H1 (cell line): ENCODE results near the gene RUFY2. TPM values are rescaled to one million over a fixed set of nuclear protein-coding genes. Genes with fewer than 3 reads are reported as not detected.

Experiments
- CTCF ChIA-PET: fragments of 300-600 bp; sonication (Branson Sonifier 250); formaldehyde crosslinking; loops from one replicate; lab custom pipeline; 2021; ENCODE audit not compliant: partially characterized antibody; lab: Charles Lee
- POLR2A ChIA-PET: fragments of 300-600 bp; sonication (Branson Sonifier 250); formaldehyde crosslinking; loops from one replicate; lab custom pipeline; 2021; ENCODE audit warnings: inconsistent platforms; ENCODE audit not compliant: partially characterized antibody; lab: Charles Lee
- DNase-seq, 2 experiments: peaks; one replicate each; pipeline versions ENCODE4 v3.0.0 to v3.0.0-alpha.2; 2010 to 2022; ENCODE audit warnings: low spot score in 2 of 2, low read depth in 1 of 2, mixed read lengths in 1 of 2
- FAIRE-seq: peaks from 2 replicates; lab custom pipeline; 2011; peaks lifted over from hg19 to GRCh38; lab: Jason Lieb, UNC
- H2AFZ ChIP-seq: 2 replicates; pipeline ENCODE4 v1.8.1; 2012; ENCODE audit warnings: low read length, inconsistent platforms
- H2AK5ac ChIP-seq: 2 replicates; pipeline ENCODE4 v1.6.1; 2013; ENCODE audit warnings: low read depth, low read length
- H2BK120ac ChIP-seq: replicated peaks from 2 replicates; pipeline ENCODE3; 2013; ENCODE audit warnings: low read depth, low read length, inconsistent platforms
- H2BK12ac ChIP-seq: 2 replicates; pipeline ENCODE4 v1.6.1; 2013; ENCODE audit warnings: low read depth, low read length
- H2BK15ac ChIP-seq: 2 replicates; pipeline ENCODE4 v1.6.1; 2013; ENCODE audit warnings: low read length
- H2BK20ac ChIP-seq: 2 replicates; pipeline ENCODE4 v1.6.1; 2013; ENCODE audit warnings: low read length
- H2BK5ac ChIP-seq: 2 replicates; pipeline ENCODE4 v1.6.1; 2013; ENCODE audit warnings: low read depth, low read length
- H3K14ac ChIP-seq: 2 replicates; pipeline ENCODE4 v1.6.1; 2013; ENCODE audit warnings: inconsistent platforms; ENCODE audit not compliant: insufficient read length
- H3K18ac ChIP-seq: 2 replicates; pipeline ENCODE4 v1.6.1; 2013; ENCODE audit warnings: low read length; ENCODE audit errors: extremely low read depth
- H3K23ac ChIP-seq: 2 replicates; pipeline ENCODE4 v1.6.1; 2013; ENCODE audit warnings: inconsistent platforms; ENCODE audit not compliant: insufficient read length
- H3K23me2 ChIP-seq: 2 replicates; pipeline ENCODE4 v1.6.1; 2013; ENCODE audit warnings: low read depth, low read length
- H3K27ac ChIP-seq: 2 replicates; pipeline ENCODE4 v1.6.1; 2011; ENCODE audit warnings: low read depth, low read length, inconsistent platforms
- H3K27me3 ChIP-seq, 4 experiments: replicated peaks in 1 of 4; 1 replicate in 1 of 4; 2 replicates in 3 of 4; pipeline versions ENCODE4 v1.6.1 to v1.8.1; 2011 to 2013; ENCODE audit warnings: low read length in 3 of 4, mild to moderate bottlenecking in 3 of 4, inconsistent platforms in 2 of 4, mixed read lengths in 2 of 4, moderate library complexity in 1 of 4; ENCODE audit not compliant: control insufficient read depth in 3 of 4, insufficient read depth in 3 of 4; ENCODE audit errors: extremely low read depth in 1 of 4
- H3K36me3 ChIP-seq, 4 experiments: 2 replicates each; pipeline versions ENCODE4 v1.6.1 to v1.8.1; 2011 to 2013; ENCODE audit warnings: mild to moderate bottlenecking in 4 of 4, low read length in 3 of 4, moderate library complexity in 2 of 4, control low read depth in 1 of 4, inconsistent platforms in 1 of 4; ENCODE audit not compliant: insufficient read depth in 4 of 4, control insufficient read depth in 2 of 4
- H3K4ac ChIP-seq: replicated peaks from 2 replicates; pipeline ENCODE3; 2013; ENCODE audit warnings: low read length, low read depth, mixed read lengths, inconsistent platforms; ENCODE audit not compliant: insufficient read length
- H3K4me1 ChIP-seq, 4 experiments: replicated peaks in 1 of 4; 1 replicate in 1 of 4; 2 replicates in 3 of 4; pipeline versions ENCODE4 v1.6.1 to v1.8.1; 2011 to 2013; ENCODE audit warnings: low read length in 3 of 4, inconsistent platforms in 2 of 4, mixed read lengths in 1 of 4; ENCODE audit not compliant: insufficient read depth in 4 of 4, control insufficient read depth in 3 of 4
- H3K4me2 ChIP-seq, 2 experiments: 2 replicates each; pipeline versions ENCODE4 v1.6.1 to v1.8.1; 2011 to 2013; ENCODE audit warnings: low read depth in 2 of 2, low read length in 2 of 2, control low read depth in 1 of 2, inconsistent platforms in 1 of 2, mild to moderate bottlenecking in 1 of 2; ENCODE audit not compliant: insufficient read depth in 1 of 2
- H3K4me3 ChIP-seq, 4 experiments: fragments of 200-600, 300-600 bp in 1 of 4; sonication (generic), shearing (Covaris generic), sonication (Bioruptor Twin) in 1 of 4; 2 replicates each; pipeline versions ENCODE4 v1.5.1 to v1.8.1; 2011 to 2016; ENCODE audit warnings: low read length in 4 of 4, low read depth in 3 of 4, control low read depth in 2 of 4, inconsistent platforms in 2 of 4, mild to moderate bottlenecking in 2 of 4, mixed read lengths in 1 of 4, moderate library complexity in 1 of 4; ENCODE audit not compliant: insufficient read depth in 2 of 4; ENCODE audit errors: extremely low read depth in 1 of 4
- H3K56ac ChIP-seq: replicated peaks from 2 replicates; pipeline ENCODE3; 2013; ENCODE audit warnings: low read depth, mild to moderate bottlenecking, mixed read lengths, low read length, inconsistent platforms; ENCODE audit not compliant: insufficient read length
- H3K79me1 ChIP-seq: 2 replicates; pipeline ENCODE4 v1.6.1; 2013; ENCODE audit warnings: low read depth, low read length, control low read depth
- H3K79me2 ChIP-seq, 2 experiments: 2 replicates each; pipeline versions ENCODE4 v1.6.1 to v1.8.1; 2012 to 2013; ENCODE audit warnings: low read length in 2 of 2, mild to moderate bottlenecking in 2 of 2, inconsistent platforms in 1 of 2; ENCODE audit not compliant: insufficient read depth in 2 of 2, control insufficient read depth in 1 of 2
- H3K9ac ChIP-seq, 4 experiments: replicated peaks in 1 of 4; 1 replicate in 1 of 4; 2 replicates in 3 of 4; pipeline versions ENCODE4 v1.6.1 to v1.8.1; 2011 to 2013; ENCODE audit warnings: low read depth in 3 of 4, low read length in 3 of 4, control low read depth in 2 of 4, mild to moderate bottlenecking in 2 of 4, moderate library complexity in 2 of 4, inconsistent platforms in 1 of 4; ENCODE audit errors: extremely low read depth in 1 of 4
- H3K9me3 ChIP-seq, 2 experiments: 2 replicates each; pipeline versions ENCODE4 v1.6.1 to v1.8.1; 2012 to 2013; ENCODE audit warnings: mild to moderate bottlenecking in 2 of 2, moderate library complexity in 2 of 2, control low read depth in 1 of 2, inconsistent platforms in 1 of 2, low read depth in 1 of 2, low read length in 1 of 2, mixed read lengths in 1 of 2; ENCODE audit not compliant: insufficient read depth in 2 of 2
- H4K20me1 ChIP-seq, 2 experiments: replicated peaks in 1 of 2; 2 replicates each; pipeline versions ENCODE3 to v1.8.1; 2011 to 2013; ENCODE audit warnings: inconsistent platforms in 2 of 2, low read length in 2 of 2, mild to moderate bottlenecking in 1 of 2; ENCODE audit not compliant: insufficient read depth in 2 of 2, control insufficient read depth in 1 of 2
- H4K5ac ChIP-seq: 2 replicates; pipeline ENCODE4 v1.6.1; 2013; ENCODE audit warnings: low read length, low read depth, mixed read lengths, inconsistent platforms; ENCODE audit not compliant: insufficient read length
- H4K8ac ChIP-seq: 2 replicates; pipeline ENCODE4 v1.8.0; 2013; ENCODE audit warnings: mild to moderate bottlenecking, moderate library complexity, low read length, inconsistent platforms; ENCODE audit not compliant: insufficient read depth; ENCODE audit errors: extremely low read depth
- H4K91ac ChIP-seq: replicated peaks from 2 replicates; pipeline ENCODE3; 2013; ENCODE audit warnings: low read length, mixed read lengths, inconsistent platforms; ENCODE audit not compliant: insufficient read length
- ASH2L ChIP-seq: fragments of 200-600, 300-600 bp; sonication (generic); IDR thresholded peaks from one replicate; pipeline ENCODE4 v1.7.1; 2017; ENCODE audit warnings: low read length
- ATF2 ChIP-seq: IDR thresholded peaks from 2 replicates; pipeline ENCODE4 v1.6.1; 2012; ENCODE audit warnings: low read length, inconsistent platforms
- CBX8 ChIP-seq: fragments of 300-800, 300-1000 bp; sonication (generic); IDR thresholded peaks from 2 replicates; pipeline ENCODE4 v1.7.1; 2016; ENCODE audit warnings: low read depth, low read length, borderline replicate concordance
- CHD2 ChIP-seq: IDR thresholded peaks from 2 replicates; pipeline ENCODE4 v1.6.1; 2012; ENCODE audit warnings: low read length, improper control_type of control experiment
- JUN ChIP-seq: IDR thresholded peaks from 2 replicates; pipeline ENCODE4 v1.6.1; 2011; ENCODE audit warnings: low read depth, mild to moderate bottlenecking, improper control_type of control experiment, low read length
- MAFK ChIP-seq: IDR thresholded peaks from 2 replicates; pipeline ENCODE4 v1.6.1; 2012; ENCODE audit warnings: low read depth, mild to moderate bottlenecking, improper control_type of control experiment, low read length
- SAP30 ChIP-seq: fragments of 300-600 bp; sonication (generic); IDR thresholded peaks from 2 replicates; pipeline ENCODE4 v1.7.1; 2012; ENCODE audit warnings: low read length, moderate library complexity, mild to moderate bottlenecking, inconsistent platforms; ENCODE audit not compliant: insufficient read depth, insufficient replicate concordance
- ZNF274 ChIP-seq: IDR thresholded peaks from 2 replicates; pipeline ENCODE4 v1.7.0; 2012; ENCODE audit warnings: low read length, borderline replicate concordance; ENCODE audit errors: extremely low read depth
- WGBS, 2 experiments: shearing (Covaris generic) in 1 of 2; methylation state at CpG; one replicate each; pipeline versions ENCODE4 v1.1.6 to v1.1.7; 2013 to 2015; ENCODE audit warnings: low lambda C conversion rate in 2 of 2, mixed read lengths in 2 of 2, inconsistent platforms in 1 of 2, low coverage in 1 of 2, missing lambda C conversion rate in 1 of 2; ENCODE audit not compliant: insufficient replicate concordance in 2 of 2, insufficient coverage in 1 of 2, insufficient read length in 1 of 2; ENCODE audit errors: extremely low coverage in 1 of 2, missing lambda C conversion rate in 1 of 2; 5-methylcytosine and 5-hydroxymethylcytosine counted together
- polyA plus RNA-seq, 7 experiments: library from polyadenylated mRNA; depleted of rRNA in 3 of 7; stranded (reverse) in 5 of 7; unstranded in 2 of 7; fragments of >200 nt in 5 of 7; fragments of 200-250 nt in 2 of 7; gene quantifications; 1 replicate in 5 of 7; 2 replicates in 1 of 7; 4 replicates in 1 of 7; pipeline versions ENCODE4 v1.2.1 to v1.2.3, GENCODE V29; 2011 to 2013; ENCODE audit warnings: missing spikeins in 2 of 7, mixed read lengths in 2 of 7
- total RNA-seq: library from RNA; stranded (reverse); fragmentation: NEBNext Ultra II Directional; extraction: Animal tissue kit (Norgen Biotek cat#: 25700); gene quantifications from 2 replicates; pipeline ENCODE4 v1.2.1, GENCODE V29; 2021
- TF ChIP-seq, protein P1 (sequence below), 3 experiments: IDR thresholded peaks; 1 replicate in 2 of 3; 2 replicates in 1 of 3; pipeline versions ENCODE4 v1.5.1 to v1.6.1; 2011; ENCODE audit warnings: low read length in 3 of 3, mild to moderate bottlenecking in 3 of 3, inconsistent platforms in 2 of 3, low read depth in 1 of 3, moderate library complexity in 1 of 3; ENCODE audit not compliant: insufficient read depth in 1 of 3; ENCODE audit errors: control extremely low read depth in 1 of 3

The RUFY2 gene
- total and polyA plus RNA-seq, 2 of the 8 experiments (the other 6 are each of a cell fraction or from before 2014, with no cell fraction given): 3.4 to 12.0 TPM

DNA sequence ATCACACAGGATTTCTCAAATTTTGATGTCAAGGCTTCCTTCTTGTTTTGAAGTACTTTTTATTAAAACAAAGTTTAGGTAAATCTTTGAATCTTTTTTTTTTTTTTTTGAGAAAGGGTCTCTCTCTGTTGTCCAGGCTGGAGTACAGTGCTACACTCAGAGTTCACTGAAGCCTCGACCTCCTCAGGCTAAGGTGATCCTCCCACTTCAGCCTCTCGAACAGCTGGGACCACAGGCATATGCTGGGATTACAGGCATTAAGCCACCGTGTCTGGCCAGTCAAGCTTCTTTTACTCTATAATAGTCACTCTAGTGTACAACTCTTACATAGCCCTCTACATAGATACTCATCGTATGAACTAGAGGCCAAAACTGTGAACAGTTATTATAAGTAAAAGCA is 3.4 kb downstream of the RUFY2 start:
- no peak overlapping the region for H3K27ac ChIP-seq
- H4K8ac ChIP-seq: no peak overlapping the region
- H3K4me3 ChIP-seq: no peak overlapping the region
- H3K79me2 ChIP-seq: peaks cover 0 to 29% of the 10 kb centered on the region in 2 experiments; a peak in 2 of 4 replicates
- H2BK5ac ChIP-seq: no peak overlapping the region
- H3K56ac ChIP-seq: no peak overlapping the region
- no peak overlapping the region for H2BK120ac ChIP-seq
- no peak overlapping the region for H3K18ac ChIP-seq
- H3K79me1 ChIP-seq: no peaks in the 10 kb centered on the region; the same call in 1 of the 2 replicates
- no peak overlapping the region for H2BK15ac ChIP-seq
- H3K9me3 ChIP-seq: no peaks in the 10 kb centered on the region
- H3K9ac ChIP-seq: no peak overlapping the region
- no peak overlapping the region for H2BK12ac ChIP-seq
- H4K20me1 ChIP-seq: no peaks in the 10 kb centered on the region
- DNase-seq (no peak), FAIRE-seq (no peak)
- no peak overlapping the region for H2AFZ ChIP-seq
- H3K4me1 ChIP-seq: peaks cover 0 to 4% (median 0%) of the 10 kb centered on the region in 4 experiments; a peak in 2 of 7 replicates
- H3K4me2 ChIP-seq: no peak overlapping the region
- H4K91ac ChIP-seq: no peak overlapping the region
- WGBS, 2 experiments: 92% methylated on average over 4 of the region's 4 CpGs; no CpG with 5 or more reads in 1 of the 2 experiments
- H3K36me3 ChIP-seq: peaks cover 0 to 4% (median 0%) of the 10 kb centered on the region in 4 experiments; a peak in 1 of 8 replicates
- ChIA-PET POLR2A (interaction anchor here (0.5 kb wide), 1 partner anchor 22 kb away, joined by 3 read pairs; no protein-coding TSS in a partner anchor), CTCF (interaction anchor here (0.6 kb wide), 1 partner anchor 167 kb away, joined by 4 read pairs; no protein-coding TSS in a partner anchor)
- no peak overlapping the region for H4K5ac ChIP-seq
- no peak overlapping the region for H3K14ac ChIP-seq
- H3K23ac ChIP-seq: no peak overlapping the region
- H3K4ac ChIP-seq: no peak overlapping the region
- H2BK20ac ChIP-seq: no peak overlapping the region
- H3K27me3 ChIP-seq: no peaks in the 10 kb centered on the region
- H2AK5ac ChIP-seq: no peak overlapping the region
- peaks cover 6% of the 10 kb centered on the region; the same call in 1 of the 2 replicates for H3K23me2 ChIP-seq
- TF ChIP-seq ZNF274 (no peak), MAFK (no peak), JUN (no peak), SAP30 (no peak), ATF2 (no peak), ASH2L (no peak), CBX8 (no peak), CHD2 (no peak)
- TF ChIP-seq, protein P1, sequence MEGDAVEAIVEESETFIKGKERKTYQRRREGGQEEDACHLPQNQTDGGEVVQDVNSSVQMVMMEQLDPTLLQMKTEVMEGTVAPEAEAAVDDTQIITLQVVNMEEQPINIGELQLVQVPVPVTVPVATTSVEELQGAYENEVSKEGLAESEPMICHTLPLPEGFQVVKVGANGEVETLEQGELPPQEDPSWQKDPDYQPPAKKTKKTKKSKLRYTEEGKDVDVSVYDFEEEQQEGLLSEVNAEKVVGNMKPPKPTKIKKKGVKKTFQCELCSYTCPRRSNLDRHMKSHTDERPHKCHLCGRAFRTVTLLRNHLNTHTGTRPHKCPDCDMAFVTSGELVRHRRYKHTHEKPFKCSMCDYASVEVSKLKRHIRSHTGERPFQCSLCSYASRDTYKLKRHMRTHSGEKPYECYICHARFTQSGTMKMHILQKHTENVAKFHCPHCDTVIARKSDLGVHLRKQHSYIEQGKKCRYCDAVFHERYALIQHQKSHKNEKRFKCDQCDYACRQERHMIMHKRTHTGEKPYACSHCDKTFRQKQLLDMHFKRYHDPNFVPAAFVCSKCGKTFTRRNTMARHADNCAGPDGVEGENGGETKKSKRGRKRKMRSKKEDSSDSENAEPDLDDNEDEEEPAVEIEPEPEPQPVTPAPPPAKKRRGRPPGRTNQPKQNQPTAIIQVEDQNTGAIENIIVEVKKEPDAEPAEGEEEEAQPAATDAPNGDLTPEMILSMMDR (IDR thresholded peaks at IDR 0.05; ENCODE audit: control extremely low read depth in 1 of 3, insufficient read depth in 1 of 3, low read depth in 1 of 3, low read length in 3 of 3): no peak
